Fibroblast of lung (primary cell): ENCODE results near the gene PIEZO2. TPM values are rescaled to one million over a fixed set of nuclear protein-coding genes. Genes with fewer than 3 reads are reported as not detected.

ENCODE experiments used
- DNase-seq, 2 donors: peaks; one replicate each; pipeline versions ENCODE4 v3.0.0 to v3.0.0-alpha.2; 2010; ENCODE audit warnings: low read depth in 2 of 2
- H2AFZ ChIP-seq: 2 replicates; pipeline ENCODE4 v1.5.1; 2012; ENCODE audit warnings: low read length, control low read depth, inconsistent platforms
- H3K27ac ChIP-seq: 2 replicates; pipeline ENCODE4 v1.5.1; 2011; ENCODE audit warnings: low read length, control low read depth; ENCODE audit not compliant: insufficient read depth
- H3K27me3 ChIP-seq: 2 replicates; pipeline ENCODE4 v1.5.1; 2011; ENCODE audit warnings: mild to moderate bottlenecking, low read length; ENCODE audit not compliant: control insufficient read depth, insufficient read depth
- H3K36me3 ChIP-seq: 2 replicates; pipeline ENCODE4 v1.5.1; 2011; ENCODE audit warnings: low read length; ENCODE audit not compliant: control insufficient read depth, insufficient read depth
- H3K4me1 ChIP-seq: 2 replicates; pipeline ENCODE4 v1.5.1; 2011; ENCODE audit warnings: low read length; ENCODE audit not compliant: control insufficient read depth, insufficient read depth; ENCODE audit errors: extremely low read depth
- H3K4me2 ChIP-seq: 2 replicates; pipeline ENCODE4 v1.5.1; 2011; ENCODE audit warnings: low read length, control low read depth; ENCODE audit not compliant: insufficient read depth; ENCODE audit errors: extremely low read depth
- H3K4me3 ChIP-seq, 4 experiments: fragments of 200-600 bp in 1 of 4; sonication (generic) in 1 of 4; replicated peaks in 1 of 4; 2 replicates each; pipeline ENCODE4 v1.5.1; 2011 to 2016; ENCODE audit warnings: low read length in 4 of 4, low read depth in 3 of 4, mild to moderate bottlenecking in 3 of 4, control low read depth in 2 of 4, inconsistent platforms in 1 of 4, mixed read lengths in 1 of 4; ENCODE audit not compliant: insufficient read depth in 1 of 4; ENCODE audit errors: control extremely low read depth in 1 of 4
- H3K79me2 ChIP-seq: 2 replicates; pipeline ENCODE4 v1.5.1; 2012; ENCODE audit warnings: mild to moderate bottlenecking, low read length, inconsistent platforms; ENCODE audit not compliant: control insufficient read depth, insufficient read depth
- H3K9ac ChIP-seq: 2 replicates; pipeline ENCODE4 v1.5.1; 2011; ENCODE audit warnings: mild to moderate bottlenecking, low read length, control low read depth; ENCODE audit not compliant: insufficient read depth
- H3K9me3 ChIP-seq: 2 replicates; pipeline ENCODE4 v1.5.1; 2012; ENCODE audit warnings: low read depth, low read length; ENCODE audit not compliant: control insufficient read depth, insufficient read depth
- H4K20me1 ChIP-seq: 2 replicates; pipeline ENCODE4 v1.5.1; 2011; ENCODE audit warnings: low read length; ENCODE audit not compliant: control insufficient read depth, insufficient read depth; ENCODE audit errors: extremely low read depth
- CTCF ChIP-seq, 2 donors: IDR thresholded peaks in 1 of 2; conservative IDR thresholded peaks in 1 of 2; 1 replicate in 1 of 2; 2 replicates in 1 of 2; pipeline ENCODE4 v1.5.1; 2011 to 2012; ENCODE audit warnings: low read length in 2 of 2, control low read depth in 1 of 2, inconsistent platforms in 1 of 2, low read depth in 1 of 2, mild to moderate bottlenecking in 1 of 2
- EZH2 ChIP-seq: IDR thresholded peaks from 2 replicates; pipeline ENCODE4 v1.5.1; 2012; ENCODE audit warnings: low read length, control low read depth, mild to moderate bottlenecking; ENCODE audit errors: missing control alignments
- polyA plus RNA-seq, 2 donors: library from polyadenylated mRNA; depleted of rRNA in 1 of 2; stranded (reverse) in 1 of 2; unstranded in 1 of 2; fragments of >200 nt; gene quantifications; 2 replicates each; pipeline ENCODE4 v1.2.1, GENCODE V29; 2011 to 2012; ENCODE audit warnings: missing spikeins in 1 of 2
- total RNA-seq: library from RNA; depleted of rRNA; stranded (reverse); fragments of >200 nt; gene quantifications from 2 replicates; pipeline ENCODE4 v1.2.1, GENCODE V29; 2014

Gene PIEZO2
- total and polyA plus RNA-seq, 2 donors (not counting 1 experiment from before 2014, with no cell fraction given): 1.2 to 6.6 TPM

GRCh38 chr18:11155034-11155759 is 5.8 kb upstream of the PIEZO2 start:
- Histone ChIP-seq H3K79me2 (no peaks in the 10 kb centered on the region), H3K4me2 (no peak overlapping the region), H4K20me1 (no peaks in the 10 kb centered on the region), H3K4me3 (no peak overlapping the region), H3K4me1 (no peaks in the 10 kb centered on the region), H2AFZ (no peak overlapping the region), H3K27ac (no peak overlapping the region), H3K27me3 (peaks cover 5% of the 10 kb centered on the region), H3K9ac (no peak overlapping the region), H3K36me3 (no peaks in the 10 kb centered on the region), H3K9me3 (no peaks in the 10 kb centered on the region)
- DNase-seq: no peak
- TF ChIP-seq CTCF (conservative IDR thresholded peaks at IDR 0.05 in 1 of 2, IDR thresholded peaks at IDR 0.05 in 1 of 2; ENCODE audit: low read depth in 1 of 2, low read length in 2 of 2): no peak
- TF ChIP-seq EZH2: no peak

GRCh38 chr18:11154368-11154989 is 5.1 kb upstream of the PIEZO2 start:
- Histone ChIP-seq H3K79me2 (no peaks in the 10 kb centered on the region), H3K9me3 (no peaks in the 10 kb centered on the region), H3K27me3 (peaks cover 10% of the 10 kb centered on the region), H3K27ac (no peak overlapping the region), H2AFZ (no peak overlapping the region), H3K4me1 (no peaks in the 10 kb centered on the region), H4K20me1 (no peaks in the 10 kb centered on the region), H3K36me3 (no peaks in the 10 kb centered on the region), H3K4me3 (no peak overlapping the region), H3K4me2 (no peak overlapping the region), H3K9ac (no peak overlapping the region)
- peak; percentile 51 to 85 for DNase-seq
- TF ChIP-seq EZH2 (no peak), CTCF (conservative IDR thresholded peaks at IDR 0.05 in 1 of 2, IDR thresholded peaks at IDR 0.05 in 1 of 2; ENCODE audit: low read depth in 1 of 2, low read length in 2 of 2) (peak; percentile 27 to 58)

GRCh38 chr18:11153097-11153496 is 3.7 kb upstream of the PIEZO2 start:
- no peaks in the 10 kb centered on the region for H3K36me3 ChIP-seq
- H2AFZ ChIP-seq: no peak overlapping the region
- H3K4me3 ChIP-seq: no peak overlapping the region
- H3K9me3 ChIP-seq: no peaks in the 10 kb centered on the region
- no peak overlapping the region for H3K27ac ChIP-seq
- H3K79me2 ChIP-seq: no peaks in the 10 kb centered on the region
- no peak overlapping the region for H3K4me2 ChIP-seq
- TF ChIP-seq CTCF (conservative IDR thresholded peaks at IDR 0.05 in 1 of 2, IDR thresholded peaks at IDR 0.05 in 1 of 2; ENCODE audit: low read depth in 1 of 2, low read length in 2 of 2) (no peak), EZH2 (no peak)
- H4K20me1 ChIP-seq: no peaks in the 10 kb centered on the region
- H3K27me3 ChIP-seq: peaks cover 14% of the 10 kb centered on the region
- H3K4me1 ChIP-seq: no peaks in the 10 kb centered on the region
- no peak overlapping the region for H3K9ac ChIP-seq
- no peak for DNase-seq
